Lung (tissue), 12 donors: Measurements from ENCODE around the gene CD93. TPM values are rescaled to one million over a fixed set of nuclear protein-coding genes. Genes with fewer than 3 reads are reported as not detected.
A peak's percentile ranks its signal among the peaks of the same experiment; 100 is the strongest.

Source experiments
- ATAC-seq: fragments of 200-7000 bp; cut with Tn5 transposase; one replicate; pipeline ENCODE4 v1.9.1; 2020; ENCODE audit warnings: moderate number of reproducible peaks; ENCODE audit not compliant: insufficient read depth, low FRiP score
- DNase-seq, 3 donors: peaks; one replicate each; pipeline ENCODE4 v3.0.0-alpha.2; 2013 to 2017
- H3K27ac ChIP-seq, 2 donors: one replicate each; pipeline ENCODE4 v1.5.1; 2013; ENCODE audit warnings: mild to moderate bottlenecking in 2 of 2, moderate library complexity in 2 of 2, control low read depth in 1 of 2, inconsistent platforms in 1 of 2, low read depth in 1 of 2, low read length in 1 of 2
- H3K27me3 ChIP-seq, 3 donors: one replicate each; pipeline ENCODE4 v1.5.1; 2013; ENCODE audit warnings: low read length in 2 of 3; ENCODE audit not compliant: control insufficient read depth in 3 of 3, insufficient read depth in 3 of 3
- H3K36me3 ChIP-seq, 4 donors: one replicate each; pipeline ENCODE4 v1.5.1; 2013; ENCODE audit warnings: low read length in 4 of 4, mild to moderate bottlenecking in 1 of 4, moderate library complexity in 1 of 4; ENCODE audit not compliant: control insufficient read depth in 4 of 4, insufficient read depth in 4 of 4
- H3K4me1 ChIP-seq, 5 donors: one replicate each; pipeline ENCODE4 v1.5.1; 2013; ENCODE audit warnings: low read length in 5 of 5, mild to moderate bottlenecking in 2 of 5, moderate library complexity in 1 of 5; ENCODE audit not compliant: control insufficient read depth in 5 of 5, insufficient read depth in 5 of 5
- H3K4me3 ChIP-seq: one replicate; pipeline ENCODE4 v1.5.1; 2013; ENCODE audit warnings: mild to moderate bottlenecking, control low read depth, moderate library complexity
- H3K9ac ChIP-seq, 2 donors: one replicate each; pipeline ENCODE4 v1.5.1; 2013; ENCODE audit warnings: low read length in 2 of 2, control low read depth in 1 of 2; ENCODE audit not compliant: insufficient read depth in 1 of 2
- H3K9me3 ChIP-seq, 4 donors: one replicate each; pipeline ENCODE4 v1.5.1; 2013; ENCODE audit warnings: low read length in 3 of 4, mild to moderate bottlenecking in 1 of 4, moderate library complexity in 1 of 4; ENCODE audit not compliant: control insufficient read depth in 4 of 4, insufficient read depth in 3 of 4
- WGBS, 2 donors: extraction: QIAGEN DNeasy Blood & Tissue Kit; methylation state at CpG; one replicate each; pipeline ENCODE4 v1.1.7; 2013; 5-methylcytosine and 5-hydroxymethylcytosine counted together
- polyA plus RNA-seq, 2 donors: library from polyadenylated mRNA; stranded (reverse); fragments of 200-250 nt; gene quantifications; one replicate each; pipeline ENCODE4 v1.2.1, GENCODE V29; 2013
- total RNA-seq, 2 donors: library from RNA; depleted of rRNA in 1 of 2; stranded (reverse); fragments of >200 nt in 1 of 2; gene quantifications; one replicate each; pipeline ENCODE4 v1.2.1, GENCODE V29; 2014 to 2021
- TF ChIP-seq, protein P1 (sequence below): IDR thresholded peaks from 2 replicates; pipeline ENCODE4 v1.5.1; 2012; ENCODE audit warnings: mild to moderate bottlenecking; ENCODE audit errors: control extremely low read depth, extremely low read depth
- donor health status: control.
- donor health status: control.
- donor health status: Bipolar disorder and iron deficiency.
- donor health status: healthy.
- donor health status: DM: yes; HTN: yes; CAD: no.

CD93 gene
- total and polyA plus RNA-seq, 4 donors: 17.9 to 239 (median 126) TPM

DNA sequence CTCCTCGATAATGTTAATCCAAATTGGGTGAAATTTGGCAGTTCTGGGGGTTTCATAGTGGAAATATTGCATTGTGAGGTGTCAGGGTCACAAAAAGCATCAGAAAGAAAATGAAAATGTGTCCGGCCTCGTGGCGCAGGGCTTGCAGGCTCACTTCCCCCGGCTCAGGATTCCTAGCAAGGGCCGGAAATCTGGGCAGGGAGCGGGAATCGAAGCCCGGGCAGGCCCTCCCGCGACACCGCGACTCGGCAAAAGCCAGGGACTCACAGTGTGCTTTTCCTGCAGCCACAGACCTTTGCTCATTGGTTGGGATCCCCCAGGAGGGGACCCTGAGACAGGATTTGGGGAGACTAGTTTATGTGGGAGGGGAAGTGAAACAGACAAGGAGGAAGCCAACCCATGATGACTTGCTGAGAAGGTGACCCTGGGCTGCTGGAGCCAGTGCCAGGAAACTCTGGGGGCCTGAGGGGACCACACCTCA, 847 bp upstream of the CD93 start:
- Histone ChIP-seq H3K27ac (peak overlapping the region; percentile 65 to 92), H3K4me3 (no peak overlapping the region), H3K27me3 (no peaks in the 10 kb centered on the region), H3K4me1 (peaks cover 0 to 40% (median 4%) of the 10 kb centered on the region in 5 donors), H3K9me3 (no peaks in the 10 kb centered on the region), H3K9ac (no peak overlapping the region), H3K36me3 (no peaks in the 10 kb centered on the region)
- ATAC-seq (no peak), DNase-seq (peak in 1 of 3 donors; percentile 35)
- WGBS, 2 donors: 39 to 42% methylated on average over 14 of the region's 14 CpGs
- TF ChIP-seq, protein P1, sequence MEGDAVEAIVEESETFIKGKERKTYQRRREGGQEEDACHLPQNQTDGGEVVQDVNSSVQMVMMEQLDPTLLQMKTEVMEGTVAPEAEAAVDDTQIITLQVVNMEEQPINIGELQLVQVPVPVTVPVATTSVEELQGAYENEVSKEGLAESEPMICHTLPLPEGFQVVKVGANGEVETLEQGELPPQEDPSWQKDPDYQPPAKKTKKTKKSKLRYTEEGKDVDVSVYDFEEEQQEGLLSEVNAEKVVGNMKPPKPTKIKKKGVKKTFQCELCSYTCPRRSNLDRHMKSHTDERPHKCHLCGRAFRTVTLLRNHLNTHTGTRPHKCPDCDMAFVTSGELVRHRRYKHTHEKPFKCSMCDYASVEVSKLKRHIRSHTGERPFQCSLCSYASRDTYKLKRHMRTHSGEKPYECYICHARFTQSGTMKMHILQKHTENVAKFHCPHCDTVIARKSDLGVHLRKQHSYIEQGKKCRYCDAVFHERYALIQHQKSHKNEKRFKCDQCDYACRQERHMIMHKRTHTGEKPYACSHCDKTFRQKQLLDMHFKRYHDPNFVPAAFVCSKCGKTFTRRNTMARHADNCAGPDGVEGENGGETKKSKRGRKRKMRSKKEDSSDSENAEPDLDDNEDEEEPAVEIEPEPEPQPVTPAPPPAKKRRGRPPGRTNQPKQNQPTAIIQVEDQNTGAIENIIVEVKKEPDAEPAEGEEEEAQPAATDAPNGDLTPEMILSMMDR: no peak

DNA sequence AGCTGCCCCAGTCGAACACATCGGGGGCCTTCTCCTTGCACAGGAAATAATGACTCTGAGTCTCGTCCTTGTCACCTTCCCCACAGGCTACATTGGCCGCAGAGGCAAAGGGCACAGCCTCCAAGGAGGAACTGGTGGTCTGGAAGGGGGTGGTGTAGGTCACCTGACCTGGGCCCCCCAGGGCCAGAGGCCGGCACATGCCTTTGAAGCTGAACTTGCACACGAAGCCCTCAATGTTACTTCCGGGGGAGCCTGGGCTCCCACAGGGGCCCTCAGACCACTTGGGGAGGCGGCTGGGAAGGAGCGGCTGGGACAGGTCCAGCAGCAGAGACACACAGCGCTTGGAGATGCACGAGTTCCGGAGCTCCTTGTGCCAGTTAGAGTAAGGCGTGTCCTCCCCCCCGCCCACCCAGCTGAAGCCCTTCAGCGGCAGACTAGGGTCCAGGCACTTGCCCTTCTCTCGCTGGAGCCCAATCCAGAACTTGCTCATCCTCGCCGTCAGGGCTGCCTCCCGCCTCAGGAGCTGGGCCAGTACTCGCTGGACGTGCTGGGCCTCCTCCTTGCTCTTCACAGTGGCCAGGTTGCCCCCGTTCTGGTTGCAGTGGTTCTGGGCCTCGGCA, 578 bp downstream of the CD93 start:
- Histone ChIP-seq H3K27me3 (no peaks in the 10 kb centered on the region), H3K4me1 (peaks cover 0 to 37% (median 3%) of the 10 kb centered on the region in 5 donors)
- ATAC-seq: no peak

DNA sequence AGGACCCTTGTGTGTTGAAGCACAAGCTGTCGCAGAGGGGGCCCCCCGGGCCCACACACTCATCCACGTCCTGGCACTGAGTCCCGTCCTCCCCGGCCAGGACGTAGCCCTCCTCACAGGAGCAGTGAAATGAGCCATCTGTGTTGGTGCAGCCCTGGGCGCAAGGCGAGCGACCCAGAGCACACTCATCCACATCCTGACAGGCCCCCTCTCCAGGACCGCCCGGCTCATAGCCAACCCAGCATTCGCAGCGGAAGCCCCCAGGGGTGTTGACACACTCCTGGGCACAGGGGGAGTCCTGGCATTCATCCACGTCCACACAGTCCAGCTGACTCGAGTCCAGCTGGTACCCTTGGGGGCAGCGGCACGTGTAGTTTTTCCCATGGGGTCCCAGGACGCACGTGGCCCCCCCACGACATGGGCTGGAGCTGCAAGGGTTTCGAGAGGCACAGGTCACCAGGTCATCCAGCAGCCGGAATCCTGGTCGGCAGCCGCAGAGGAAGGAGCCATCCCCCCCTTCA, 1.2 kb downstream of the CD93 start:
- TF ChIP-seq, protein P1: no peak
- Histone ChIP-seq H3K9ac (no peak overlapping the region), H3K9me3 (no peaks in the 10 kb centered on the region), H3K27me3 (no peaks in the 10 kb centered on the region), H3K36me3 (no peaks in the 10 kb centered on the region), H3K4me3 (peak overlapping the region; percentile 53), H3K27ac (peak overlapping the region; percentile 92 to 95), H3K4me1 (peaks cover 0 to 37% (median 5%) of the 10 kb centered on the region in 5 donors)
- 64 to 75% methylated on average over 22 to 24 of the region's 24 CpGs for WGBS, 2 donors
- DNase-seq: peak; percentile 57 to 70 (median 59)
- ATAC-seq: no peak

More for the DNA sequence above, 578 bp downstream of the CD93 start:
- no peak overlapping the region for H3K9ac ChIP-seq
- H3K36me3 ChIP-seq: no peaks in the 10 kb centered on the region
- H3K4me3 ChIP-seq: peak overlapping the region; percentile 53
- WGBS, 2 donors: 40 to 57% methylated on average over 23 of the region's 23 CpGs
- no peaks in the 10 kb centered on the region for H3K9me3 ChIP-seq
- DNase-seq: no peak
- TF ChIP-seq, protein P1: no peak
- H3K27ac ChIP-seq: peak overlapping the region; percentile 92 to 95
